K562 treated with DMSO at 1 percent for 4 hours (cell line): ENCODE measurements around the gene ENDOU. TPM values are rescaled to one million over a fixed set of nuclear protein-coding genes. Genes with fewer than 3 reads are reported as not detected.

Source experiments
- total RNA-seq: library from RNA; unstranded; fragments of 300-600 nt; gene quantifications from 2 replicates; pipeline ENCODE4 v1.2.3, GENCODE V29; 2022; ENCODE audit not compliant: insufficient read depth

The ENDOU gene
- total RNA-seq, result not detected in 2 replicates

GRCh38 chr12:47725091-47725772 is at the start of gene ENDOU:
ENDOU (minus strand) TSS chr12:47725490; CDS start chr12:47725413, 77 bp downstream.

GRCh38 chr12:47773062-47773857 is 48.0 kb upstream of the ENDOU start, which contains the start of gene SLC48A1:
SLC48A1 (plus strand) TSS chr12:47773238; CDS start chr12:47773305, 67 bp downstream.

GRCh38 chr12:47758834-47759690 is 33.8 kb upstream of the ENDOU start, which contains the start of gene RAPGEF3:
RAPGEF3 (minus strand) TSS chr12:47758880; CDS start chr12:47758556, 324 bp downstream.

GRCh38 chr12:47705566-47706425 is 19.5 kb downstream of the ENDOU start, which contains the start of gene RPAP3:
RPAP3 (minus strand) TSS chr12:47706030; CDS start chr12:47702840, 3,190 bp downstream.

Other genes starting within 250 kb of the ENDOU start
- 32.0 and 32.4 TPM in 2 replicates for gene RPAP3, start 19.5 kb downstream of the ENDOU start, total RNA-seq
- 1.3 and 1.5 TPM in 2 replicates for gene RAPGEF3, start 33.4 kb upstream of the ENDOU start, total RNA-seq
- 41.8 and 59.1 TPM in 2 replicates for gene SLC48A1, start 47.7 kb upstream of the ENDOU start, total RNA-seq
- gene HDAC7, start 94.4 kb upstream of the ENDOU start, total RNA-seq, result 38.0 and 44.7 TPM in 2 replicates
- gene VDR, start 179.5 kb upstream of the ENDOU start, total RNA-seq, result 2.5 and 3.6 TPM in 2 replicates
- gene TMEM106C, start 238.1 kb upstream of the ENDOU start, total RNA-seq, result 89.3 and 92.9 TPM in 2 replicates